ENCODE measurements around the gene NKX2-2.

The NKX2-2 gene
- total RNA-seq = 0 reads per million in 3 donors

DNA sequence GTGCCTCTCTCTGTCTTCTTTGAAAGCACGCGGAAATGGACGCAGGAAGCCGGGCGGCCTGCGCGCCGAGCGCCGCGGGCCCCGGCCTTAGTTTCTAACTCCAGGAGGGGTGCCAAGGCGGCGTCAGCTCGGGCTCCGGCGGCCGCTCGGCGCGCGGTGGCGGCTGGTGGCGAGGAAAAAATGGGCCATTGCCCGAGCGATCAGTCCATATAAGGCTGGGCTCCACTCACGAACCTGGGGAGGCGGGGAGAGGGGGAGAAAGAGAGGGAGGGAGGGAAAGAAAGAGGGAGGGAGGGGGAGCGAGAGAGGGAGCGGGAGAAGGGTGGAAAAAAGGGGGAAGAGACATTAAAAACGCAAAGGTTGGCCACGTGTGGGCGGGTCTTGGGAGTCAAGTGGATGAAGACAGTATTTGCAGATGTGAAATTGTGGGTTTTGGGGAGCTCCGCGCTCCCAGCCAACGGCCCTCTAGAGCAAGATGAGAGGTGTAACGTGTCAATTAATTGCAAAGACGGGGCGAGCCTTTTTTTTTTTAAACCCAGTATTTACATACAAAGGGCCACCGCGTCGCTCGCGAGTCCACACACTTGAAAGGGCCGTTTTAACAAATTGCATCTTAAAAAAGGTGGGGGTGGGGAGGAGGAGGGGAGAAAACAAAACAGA lies at the start of gene NKX2-2:
Gene NKX2-2, minus strand, starts transcription at position 184 of the 660 bp plus-strand sequence. CDS start 395 bp downstream, outside the sequence.
- Histone ChIP-seq H3K4me1 (ENCODE audit: control insufficient read depth, insufficient read depth, low read length, poor library complexity, severe bottlenecking) (peaks cover 59% of the 10 kb centered on the region), H3K27ac (ENCODE audit: insufficient read depth, low read length, poor library complexity, severe bottlenecking) (no peak within 1 kb of the TSS), H3K4me3 (ENCODE audit: insufficient read depth, low read depth, low read length, poor library complexity, severe bottlenecking) (peak within 1 kb of the TSS; percentile 35), H3K27me3 (replicated peaks; ENCODE audit: control insufficient read depth, insufficient read depth, low read length, poor library complexity, severe bottlenecking) (peaks cover 91% of the 10 kb centered on the region), H3K9me3 (ENCODE audit: control insufficient read depth, low read length) (no peaks in the 10 kb centered on the region), H3K36me3 (ENCODE audit: control insufficient read depth, insufficient read depth, low read length) (no peaks in the 10 kb centered on the region)
- DNase-seq = no peak

DNA sequence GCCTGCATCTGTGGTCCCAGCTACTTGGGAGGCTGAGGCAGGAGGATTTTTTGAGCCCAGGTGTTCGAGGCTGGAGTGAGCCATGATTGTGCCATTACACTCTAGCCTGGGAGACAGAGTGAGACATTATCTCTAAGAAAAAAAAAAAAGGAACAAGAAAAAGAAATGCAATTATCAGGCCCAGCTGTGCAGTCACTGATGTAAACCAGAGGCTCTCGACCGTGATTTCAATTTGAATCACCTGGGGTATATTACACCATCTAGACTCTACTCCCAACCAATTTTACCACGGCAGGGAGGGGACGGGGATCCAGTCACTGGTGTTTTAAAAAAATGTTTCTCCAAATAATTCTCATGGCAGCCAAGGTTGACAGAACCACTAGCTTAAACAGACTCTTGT lies 48.8 kb upstream of the NKX2-2 start:
- Histone ChIP-seq H3K27ac (ENCODE audit: insufficient read depth, low read length, poor library complexity, severe bottlenecking) (no peak overlapping the region), H3K27me3 (replicated peaks; ENCODE audit: control insufficient read depth, insufficient read depth, low read length, poor library complexity, severe bottlenecking) (no peaks in the 10 kb centered on the region)

DNA sequence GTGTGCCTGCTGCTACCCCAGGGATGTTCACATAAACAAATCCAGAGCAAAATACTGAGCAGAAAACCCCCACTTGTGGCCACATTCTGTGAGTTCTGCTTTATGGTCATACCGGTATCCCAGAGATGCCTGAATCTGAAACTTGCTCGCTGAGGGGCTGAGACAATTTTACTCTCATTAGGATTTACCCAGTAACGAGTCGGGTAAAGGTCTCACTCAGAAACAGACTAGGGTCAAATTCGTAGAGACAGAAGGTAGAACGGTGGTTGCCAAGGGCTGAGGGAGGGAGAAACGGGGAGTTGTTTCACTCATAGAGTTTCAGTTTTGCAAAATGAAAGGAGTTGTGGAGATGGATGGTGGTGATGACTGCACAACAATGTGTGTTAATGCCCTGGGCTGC lies 45.4 kb upstream of the NKX2-2 start:
- no peak overlapping the region for H3K27ac ChIP-seq (ENCODE audit: insufficient read depth, low read length, poor library complexity, severe bottlenecking)
- no peaks in the 10 kb centered on the region for H3K27me3 ChIP-seq (replicated peaks; ENCODE audit: control insufficient read depth, insufficient read depth, low read length, poor library complexity, severe bottlenecking)
- H3K4me1 ChIP-seq (ENCODE audit: control insufficient read depth, insufficient read depth, low read length, poor library complexity, severe bottlenecking) = peaks cover 9% of the 10 kb centered on the region
- H3K36me3 ChIP-seq (ENCODE audit: control insufficient read depth, insufficient read depth, low read length) = no peaks in the 10 kb centered on the region
- peak overlapping the region; percentile 28 for H3K4me3 ChIP-seq (ENCODE audit: insufficient read depth, low read depth, low read length, poor library complexity, severe bottlenecking)
- DNase-seq = no peak
- H3K9me3 ChIP-seq (ENCODE audit: control insufficient read depth, low read length) = no peaks in the 10 kb centered on the region

More for the DNA sequence above, 48.8 kb upstream of the NKX2-2 start:
- DNase-seq = no peak
- H3K36me3 ChIP-seq (ENCODE audit: control insufficient read depth, insufficient read depth, low read length) = no peaks in the 10 kb centered on the region
- H3K9me3 ChIP-seq (ENCODE audit: control insufficient read depth, low read length) = no peaks in the 10 kb centered on the region
- no peaks in the 10 kb centered on the region for H3K4me1 ChIP-seq (ENCODE audit: control insufficient read depth, insufficient read depth, low read length, poor library complexity, severe bottlenecking)
- no peak overlapping the region for H3K4me3 ChIP-seq (ENCODE audit: insufficient read depth, low read depth, low read length, poor library complexity, severe bottlenecking)

DNA sequence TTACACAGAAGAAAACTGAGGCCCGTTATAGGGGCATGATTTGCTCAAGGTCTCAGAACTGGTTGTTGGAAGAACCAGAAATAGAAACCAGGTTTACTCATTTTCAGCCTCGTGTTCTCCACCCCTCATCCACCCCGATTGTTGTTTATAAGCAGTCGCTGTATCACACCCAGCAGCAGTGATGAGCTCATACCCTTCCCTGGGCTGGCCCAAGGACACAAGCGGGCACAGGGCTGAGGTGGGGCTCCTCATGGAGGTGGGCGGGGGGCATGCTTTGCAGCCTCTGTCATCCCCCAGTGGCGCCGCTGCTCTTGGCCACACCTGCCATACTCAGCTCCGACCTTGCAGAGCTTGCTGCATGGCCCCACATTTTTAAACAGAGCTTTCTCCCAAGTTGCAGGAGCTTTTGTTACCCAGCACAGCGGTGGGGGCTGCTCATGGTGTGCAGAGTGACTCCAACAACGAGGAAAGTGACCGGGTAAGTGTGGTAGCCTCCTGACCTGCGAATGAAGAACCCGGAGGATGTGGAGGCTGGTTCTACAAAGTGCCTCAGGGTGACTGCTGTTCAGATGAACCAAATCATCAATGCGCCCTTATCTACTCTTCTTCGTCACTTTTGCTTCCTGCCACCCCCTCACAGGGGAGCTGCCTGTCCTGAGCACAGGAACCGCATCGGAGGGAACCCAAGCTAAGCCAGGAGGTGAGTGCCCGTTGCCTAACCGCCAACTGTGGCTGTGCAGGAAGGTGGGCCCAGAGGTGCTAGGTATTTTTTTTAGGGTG lies 43.6 kb upstream of the NKX2-2 start:
- peak overlapping the region; percentile 46 for H3K27ac ChIP-seq (ENCODE audit: insufficient read depth, low read length, poor library complexity, severe bottlenecking)
- no peaks in the 10 kb centered on the region for H3K27me3 ChIP-seq (replicated peaks; ENCODE audit: control insufficient read depth, insufficient read depth, low read length, poor library complexity, severe bottlenecking)
- peak overlapping the region; percentile 11 for H3K4me3 ChIP-seq (ENCODE audit: insufficient read depth, low read depth, low read length, poor library complexity, severe bottlenecking)
- DNase-seq = peak in 2 of 3 donors; percentile 4 to 23
- H3K36me3 ChIP-seq (ENCODE audit: control insufficient read depth, insufficient read depth, low read length) = no peaks in the 10 kb centered on the region
- peaks cover 9% of the 10 kb centered on the region for H3K4me1 ChIP-seq (ENCODE audit: control insufficient read depth, insufficient read depth, low read length, poor library complexity, severe bottlenecking)
- H3K9me3 ChIP-seq (ENCODE audit: control insufficient read depth, low read length) = no peaks in the 10 kb centered on the region

DNA sequence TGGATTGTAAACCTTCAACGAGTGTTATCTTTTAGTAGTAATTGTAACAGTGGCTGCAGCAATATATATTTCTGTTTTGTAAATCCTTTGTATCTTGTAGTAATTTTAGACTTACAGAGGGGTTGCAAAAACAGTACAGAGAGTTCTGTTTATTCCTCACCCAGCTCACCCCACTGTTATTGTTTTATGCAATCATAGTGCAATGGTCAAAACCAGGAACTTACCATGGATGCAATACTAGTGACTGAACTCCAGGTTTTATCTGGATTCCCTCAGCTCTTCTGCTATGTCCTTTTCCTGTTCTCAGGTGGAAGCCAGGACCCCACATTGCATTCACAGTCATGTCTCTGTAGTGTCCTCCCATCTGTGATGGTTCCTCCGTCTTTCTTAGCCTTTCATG lies 42.5 kb upstream of the NKX2-2 start:
- Histone ChIP-seq H3K4me1 (ENCODE audit: control insufficient read depth, insufficient read depth, low read length, poor library complexity, severe bottlenecking) (peaks cover 9% of the 10 kb centered on the region), H3K27me3 (replicated peaks; ENCODE audit: control insufficient read depth, insufficient read depth, low read length, poor library complexity, severe bottlenecking) (no peaks in the 10 kb centered on the region), H3K36me3 (ENCODE audit: control insufficient read depth, insufficient read depth, low read length) (no peaks in the 10 kb centered on the region), H3K27ac (ENCODE audit: insufficient read depth, low read length, poor library complexity, severe bottlenecking) (peak overlapping the region; percentile 46), H3K4me3 (ENCODE audit: insufficient read depth, low read depth, low read length, poor library complexity, severe bottlenecking) (no peak overlapping the region), H3K9me3 (ENCODE audit: control insufficient read depth, low read length) (no peaks in the 10 kb centered on the region)
- no peak for DNase-seq

DNA sequence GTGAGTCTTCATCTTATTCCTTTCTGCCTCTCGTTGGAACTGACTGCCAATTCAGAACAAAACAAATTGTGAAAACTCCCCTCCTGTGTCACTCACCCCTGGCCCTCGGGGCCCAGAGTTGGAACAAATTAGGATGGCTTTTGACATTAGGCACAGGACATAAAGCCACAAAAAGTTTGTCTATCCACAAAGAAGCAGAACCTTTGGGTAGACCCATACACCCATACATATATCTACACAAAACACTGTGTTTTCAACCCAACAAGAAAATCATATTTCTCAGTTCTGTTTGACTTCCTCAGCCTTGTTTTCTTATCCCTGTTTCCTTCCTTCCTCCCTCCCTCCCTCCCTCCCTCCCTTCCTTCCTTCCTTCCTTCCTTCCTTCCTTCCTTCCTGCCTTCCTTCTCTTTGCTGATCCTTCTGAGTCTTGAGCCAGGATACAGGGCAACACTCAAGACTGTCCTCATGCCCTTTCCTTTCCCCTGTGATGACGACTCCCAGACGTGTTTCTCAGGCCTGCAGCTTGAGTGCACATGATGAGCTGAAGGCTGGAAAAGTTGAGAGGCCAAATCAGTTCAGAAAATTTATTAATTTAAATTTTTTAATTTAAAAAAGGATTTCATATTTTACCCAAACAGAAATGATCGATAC lies 41.7 kb upstream of the NKX2-2 start:
- H3K36me3 ChIP-seq (ENCODE audit: control insufficient read depth, insufficient read depth, low read length) = no peaks in the 10 kb centered on the region
- no peak overlapping the region for H3K4me3 ChIP-seq (ENCODE audit: insufficient read depth, low read depth, low read length, poor library complexity, severe bottlenecking)
- no peak for DNase-seq
- H3K9me3 ChIP-seq (ENCODE audit: control insufficient read depth, low read length) = no peaks in the 10 kb centered on the region
- peak overlapping the region; percentile 27 for H3K27ac ChIP-seq (ENCODE audit: insufficient read depth, low read length, poor library complexity, severe bottlenecking)
- no peaks in the 10 kb centered on the region for H3K27me3 ChIP-seq (replicated peaks; ENCODE audit: control insufficient read depth, insufficient read depth, low read length, poor library complexity, severe bottlenecking)
- peaks cover 9% of the 10 kb centered on the region for H3K4me1 ChIP-seq (ENCODE audit: control insufficient read depth, insufficient read depth, low read length, poor library complexity, severe bottlenecking)

DNA sequence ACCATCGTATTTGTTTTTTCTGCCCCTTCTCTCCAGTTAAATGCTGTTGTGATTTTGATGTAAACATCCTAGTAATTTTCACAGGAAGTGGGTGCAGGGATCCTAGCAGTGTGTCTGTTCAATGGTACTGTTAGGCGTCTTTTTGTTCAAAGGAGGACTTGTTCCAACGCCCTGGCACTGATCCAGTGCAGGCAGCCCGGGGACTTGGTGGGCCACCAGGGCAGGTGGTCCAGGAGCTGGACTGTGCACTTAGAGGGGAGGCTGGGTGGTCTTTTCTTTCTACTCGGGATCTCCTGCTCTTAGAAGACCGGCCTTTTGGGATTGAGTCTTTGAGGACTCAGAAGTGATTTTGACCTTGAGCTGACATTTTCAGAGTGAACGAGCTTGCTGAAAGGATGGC lies 41.1 kb upstream of the NKX2-2 start:
- H3K4me3 ChIP-seq (ENCODE audit: insufficient read depth, low read depth, low read length, poor library complexity, severe bottlenecking) = no peak overlapping the region
- H3K4me1 ChIP-seq (ENCODE audit: control insufficient read depth, insufficient read depth, low read length, poor library complexity, severe bottlenecking) = peaks cover 9% of the 10 kb centered on the region
- no peaks in the 10 kb centered on the region for H3K9me3 ChIP-seq (ENCODE audit: control insufficient read depth, low read length)
- H3K27me3 ChIP-seq (replicated peaks; ENCODE audit: control insufficient read depth, insufficient read depth, low read length, poor library complexity, severe bottlenecking) = no peaks in the 10 kb centered on the region
- peak overlapping the region; percentile 27 for H3K27ac ChIP-seq (ENCODE audit: insufficient read depth, low read length, poor library complexity, severe bottlenecking)
- H3K36me3 ChIP-seq (ENCODE audit: control insufficient read depth, insufficient read depth, low read length) = no peaks in the 10 kb centered on the region
- no peak for DNase-seq

DNA sequence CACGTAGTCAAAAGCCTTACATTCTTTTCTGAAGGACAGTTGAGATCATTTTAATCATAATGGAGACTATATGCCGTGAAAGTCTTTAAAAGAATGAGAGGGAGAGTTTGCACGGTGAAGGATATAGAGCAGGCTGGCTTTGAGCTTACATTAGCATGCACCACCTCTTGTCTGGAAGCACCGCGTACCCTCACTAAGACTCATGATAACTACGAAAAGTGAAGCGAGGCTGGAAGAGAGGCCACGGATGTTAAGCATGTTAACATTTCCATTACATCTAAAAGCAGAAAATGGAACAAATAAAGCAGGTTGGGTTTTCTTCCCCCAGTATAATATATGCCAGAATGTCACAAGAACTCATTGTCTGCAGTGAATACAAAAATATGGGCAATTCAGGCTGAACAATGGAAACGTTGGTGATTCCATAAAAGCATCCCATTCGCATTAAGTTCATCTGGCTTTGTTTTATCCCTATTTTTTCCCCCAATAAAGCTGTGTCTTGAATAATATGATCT lies 40.6 kb upstream of the NKX2-2 start:
- Histone ChIP-seq H3K4me3 (ENCODE audit: insufficient read depth, low read depth, low read length, poor library complexity, severe bottlenecking) (no peak overlapping the region), H3K9me3 (ENCODE audit: control insufficient read depth, low read length) (no peaks in the 10 kb centered on the region), H3K36me3 (ENCODE audit: control insufficient read depth, insufficient read depth, low read length) (no peaks in the 10 kb centered on the region), H3K27ac (ENCODE audit: insufficient read depth, low read length, poor library complexity, severe bottlenecking) (no peak overlapping the region), H3K27me3 (replicated peaks; ENCODE audit: control insufficient read depth, insufficient read depth, low read length, poor library complexity, severe bottlenecking) (no peaks in the 10 kb centered on the region), H3K4me1 (ENCODE audit: control insufficient read depth, insufficient read depth, low read length, poor library complexity, severe bottlenecking) (peaks cover 9% of the 10 kb centered on the region)
- DNase-seq = no peak

DNA sequence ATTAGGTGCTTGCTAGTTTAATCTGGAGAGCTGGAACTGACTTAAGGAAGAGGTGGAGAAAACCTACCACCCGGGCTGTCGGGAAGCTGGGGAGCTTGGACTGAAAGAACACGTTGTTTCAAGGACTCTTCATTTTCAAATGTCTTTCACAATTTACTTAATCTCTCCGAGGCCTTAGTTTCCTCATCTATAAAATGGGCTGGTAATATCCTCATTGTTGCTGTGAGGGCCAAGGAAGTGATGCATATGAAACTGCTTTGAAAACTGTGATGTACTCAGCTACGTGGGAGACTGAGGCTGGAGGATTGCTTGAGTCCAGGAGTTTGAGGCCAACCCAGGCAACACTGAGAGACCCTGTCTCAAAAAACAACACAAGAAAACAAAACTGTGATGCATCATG lies 36.7 kb upstream of the NKX2-2 start:
- no peaks in the 10 kb centered on the region for H3K27me3 ChIP-seq (replicated peaks; ENCODE audit: control insufficient read depth, insufficient read depth, low read length, poor library complexity, severe bottlenecking)
- H3K4me3 ChIP-seq (ENCODE audit: insufficient read depth, low read depth, low read length, poor library complexity, severe bottlenecking) = no peak overlapping the region
- H3K27ac ChIP-seq (ENCODE audit: insufficient read depth, low read length, poor library complexity, severe bottlenecking) = no peak overlapping the region
- H3K9me3 ChIP-seq (ENCODE audit: control insufficient read depth, low read length) = no peaks in the 10 kb centered on the region
- peaks cover 28% of the 10 kb centered on the region for H3K4me1 ChIP-seq (ENCODE audit: control insufficient read depth, insufficient read depth, low read length, poor library complexity, severe bottlenecking)
- H3K36me3 ChIP-seq (ENCODE audit: control insufficient read depth, insufficient read depth, low read length) = no peaks in the 10 kb centered on the region
- DNase-seq = no peak
